Endothelial cell (in vitro differentiated cells): ENCODE measurements around the gene RAB34. TPM values are rescaled to one million over a fixed set of nuclear protein-coding genes. Genes with fewer than 3 reads are reported as not detected.
"Not testable (repeated sequence)": the region's sequence is repeated elsewhere in the genome, so short reads cannot be mapped to it uniquely, and the experiment has no call there.

ENCODE experiments used
- DNase-seq: peaks from one replicate; pipeline ENCODE4 v3.0.0; 2021; ENCODE audit warnings: low spot score
- H3K27ac Mint-ChIP-seq: one replicate; pipeline ENCODE4 v1.8.0; 2021; ENCODE audit warnings: mixed read lengths, inconsistent platforms; ENCODE audit not compliant: unreplicated experiment
- H3K27me3 Mint-ChIP-seq: one replicate; pipeline ENCODE4 v1.8.0; 2021; ENCODE audit warnings: mild to moderate bottlenecking, moderate library complexity, mixed read lengths, inconsistent platforms; ENCODE audit not compliant: unreplicated experiment
- H3K36me3 Mint-ChIP-seq: one replicate; pipeline ENCODE4 v1.8.0; 2021; ENCODE audit warnings: mild to moderate bottlenecking, low read depth, mixed read lengths, inconsistent platforms; ENCODE audit not compliant: unreplicated experiment
- H3K4me1 Mint-ChIP-seq: one replicate; pipeline ENCODE4 v1.8.0; 2021; ENCODE audit warnings: mild to moderate bottlenecking, mixed read lengths, inconsistent platforms; ENCODE audit not compliant: unreplicated experiment
- H3K4me3 Mint-ChIP-seq: one replicate; pipeline ENCODE4 v1.8.0; 2021; ENCODE audit warnings: mild to moderate bottlenecking, mixed read lengths, inconsistent platforms; ENCODE audit not compliant: unreplicated experiment
- H3K9me3 Mint-ChIP-seq: one replicate; pipeline ENCODE4 v1.8.0; 2021; ENCODE audit warnings: mixed read lengths, inconsistent platforms; ENCODE audit not compliant: unreplicated experiment
- CTCF ChIP-seq: fragments of 200-600 bp; sonication (generic); IDR thresholded peaks from one replicate; pipeline ENCODE4 v1.5.0; 2021; ENCODE audit warnings: antibody characterized with exemption; ENCODE audit not compliant: unreplicated experiment
- total RNA-seq: library from RNA; stranded (reverse); fragmentation: NEBNext Ultra II Directional; extraction: Animal tissue kit (Norgen Biotek cat#: 25700); gene quantifications from one replicate; pipeline ENCODE4 v1.2.1, GENCODE V29; 2021; ENCODE audit not compliant: unreplicated experiment

The RAB34 gene
- total RNA-seq, 1 donor from 2014 or later, result 72.0 TPM

- no peak for TF ChIP-seq CTCF
- Mint-ChIP-seq H3K4me3 (no peak overlapping the region), H3K27ac (no peak overlapping the region), H3K4me1 (no peaks in the 10 kb centered on the region), H3K36me3 (peaks cover 10% of the 10 kb centered on the region), H3K27me3 (peaks cover 6% of the 10 kb centered on the region), H3K9me3 (no peaks in the 10 kb centered on the region)
- DNase-seq, result no peak
Measured at GRCh38 chr17:28737316-28737715, 19.6 kb upstream of the RAB34 start.

GRCh38 chr17:28735913-28736769, 18.5 kb upstream of the RAB34 start:
- not testable (repeated sequence) for DNase-seq, H3K9me3 Mint-ChIP-seq, H3K27ac Mint-ChIP-seq, H3K27me3 Mint-ChIP-seq, H3K4me1 Mint-ChIP-seq, H3K4me3 Mint-ChIP-seq
- H3K36me3 Mint-ChIP-seq, result peaks cover 10% of the 10 kb centered on the region

- H3K36me3 Mint-ChIP-seq, result peaks cover 10% of the 10 kb centered on the region
- H3K27ac Mint-ChIP-seq, result no peak overlapping the region
- H3K4me3 Mint-ChIP-seq, result no peak overlapping the region
- TF ChIP-seq CTCF, result no peak
- no peak for DNase-seq
- H3K27me3 Mint-ChIP-seq, result peaks cover 5% of the 10 kb centered on the region
- no peaks in the 10 kb centered on the region for H3K9me3 Mint-ChIP-seq
- H3K4me1 Mint-ChIP-seq, result no peaks in the 10 kb centered on the region
Measured at GRCh38 chr17:28735242-28735722, 17.6 kb upstream of the RAB34 start.

GRCh38 chr17:28734712-28735241, 17.1 kb upstream of the RAB34 start:
- H3K36me3 Mint-ChIP-seq, result peaks cover 10% of the 10 kb centered on the region
- no peaks in the 10 kb centered on the region for H3K4me1 Mint-ChIP-seq
- H3K27ac Mint-ChIP-seq, result no peak overlapping the region
- no peaks in the 10 kb centered on the region for H3K9me3 Mint-ChIP-seq
- no peak overlapping the region for H3K4me3 Mint-ChIP-seq
- TF ChIP-seq CTCF, result no peak
- DNase-seq, result no peak
- peaks cover 5% of the 10 kb centered on the region for H3K27me3 Mint-ChIP-seq

- Mint-ChIP-seq H3K4me3 (no peak overlapping the region), H3K4me1 (no peaks in the 10 kb centered on the region), H3K36me3 (peaks cover 4% of the 10 kb centered on the region), H3K9me3 (no peaks in the 10 kb centered on the region), H3K27ac (no peak overlapping the region), H3K27me3 (peaks cover 9% of the 10 kb centered on the region)
- no peak for DNase-seq
- no peak for TF ChIP-seq CTCF
Measured at GRCh38 chr17:28733346-28733745, 15.7 kb upstream of the RAB34 start.
